A673 (cell line): ENCODE results near the gene RASSF3.

Experiments used
- EZH2 ChIP-seq: fragments of 200-600 bp; sonication (generic); IDR thresholded peaks from 2 replicates; pipeline ENCODE4 v1.6.1; 2017; ENCODE audit warnings: borderline replicate concordance, low read depth, mild to moderate bottlenecking, mixed read lengths, antibody characterized with exemption, low read length; ENCODE audit not compliant: poor library complexity, severe bottlenecking
- TF ChIP-seq, protein P1 (sequence below): fragments of 300-800, 200-600 bp; sonication (generic); conservative IDR thresholded peaks from 2 replicates; pipeline ENCODE4 v1.5.1; 2017; ENCODE audit warnings: low read depth, mild to moderate bottlenecking, antibody characterized with exemption, low read length, moderate library complexity, mixed read lengths

DNA sequence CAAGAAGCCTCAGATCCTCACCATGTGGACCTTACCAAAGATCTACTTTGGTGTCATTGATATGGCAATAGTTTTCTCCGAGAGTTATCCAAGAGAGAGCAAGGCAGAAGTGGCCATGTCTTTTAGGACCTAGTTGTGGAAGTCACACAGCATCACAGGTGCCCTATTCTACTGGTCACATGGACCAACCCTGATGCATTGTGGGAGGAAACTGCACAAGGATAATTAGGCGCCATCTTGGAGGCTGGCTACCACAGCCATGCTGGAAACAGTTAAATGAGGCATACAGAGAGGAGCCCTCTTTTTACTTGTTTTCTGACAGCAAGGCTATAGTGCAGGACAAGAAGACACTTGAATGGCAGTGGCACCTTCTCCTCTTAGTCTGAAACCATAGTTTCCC lies 99.1 kb downstream of the RASSF3 start:
- TF ChIP-seq, protein P1, sequence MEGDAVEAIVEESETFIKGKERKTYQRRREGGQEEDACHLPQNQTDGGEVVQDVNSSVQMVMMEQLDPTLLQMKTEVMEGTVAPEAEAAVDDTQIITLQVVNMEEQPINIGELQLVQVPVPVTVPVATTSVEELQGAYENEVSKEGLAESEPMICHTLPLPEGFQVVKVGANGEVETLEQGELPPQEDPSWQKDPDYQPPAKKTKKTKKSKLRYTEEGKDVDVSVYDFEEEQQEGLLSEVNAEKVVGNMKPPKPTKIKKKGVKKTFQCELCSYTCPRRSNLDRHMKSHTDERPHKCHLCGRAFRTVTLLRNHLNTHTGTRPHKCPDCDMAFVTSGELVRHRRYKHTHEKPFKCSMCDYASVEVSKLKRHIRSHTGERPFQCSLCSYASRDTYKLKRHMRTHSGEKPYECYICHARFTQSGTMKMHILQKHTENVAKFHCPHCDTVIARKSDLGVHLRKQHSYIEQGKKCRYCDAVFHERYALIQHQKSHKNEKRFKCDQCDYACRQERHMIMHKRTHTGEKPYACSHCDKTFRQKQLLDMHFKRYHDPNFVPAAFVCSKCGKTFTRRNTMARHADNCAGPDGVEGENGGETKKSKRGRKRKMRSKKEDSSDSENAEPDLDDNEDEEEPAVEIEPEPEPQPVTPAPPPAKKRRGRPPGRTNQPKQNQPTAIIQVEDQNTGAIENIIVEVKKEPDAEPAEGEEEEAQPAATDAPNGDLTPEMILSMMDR = no peak
- no peak for TF ChIP-seq EZH2
